OCI-LY1 (cell line): ENCODE results near the gene SYCP3.

Experiments
- H2AFZ ChIP-seq: fragments of 200-600 bp; sonication (generic), shearing (Covaris generic); 2 replicates; pipeline ENCODE4 v1.6.0; 2014; ENCODE audit warnings: antibody characterized with exemption, mild to moderate bottlenecking, low read length
- H3F3A ChIP-seq: fragments of 200-600 bp; sonication (generic), shearing (Covaris generic); 2 replicates; pipeline ENCODE4 v1.6.0; 2014; ENCODE audit warnings: mild to moderate bottlenecking, antibody characterized with exemption, low read length, moderate library complexity; ENCODE audit not compliant: insufficient read depth
- H3K27ac ChIP-seq: fragments of 200-600 bp; sonication (generic); 2 replicates; pipeline ENCODE4 v1.5.1; 2014; ENCODE audit warnings: low read length, mixed run types, mild to moderate bottlenecking, low read depth; ENCODE audit not compliant: poor library complexity, severe bottlenecking
- H3K27me3 ChIP-seq: fragments of 200-600 bp; sonication (generic); 2 replicates; pipeline ENCODE4 v1.6.0; 2014; ENCODE audit warnings: antibody characterized with exemption, mild to moderate bottlenecking, low read length, moderate library complexity; ENCODE audit not compliant: insufficient read depth
- H3K36me3 ChIP-seq: fragments of 200-600 bp; sonication (generic); 2 replicates; pipeline ENCODE4 v1.6.1; 2014; ENCODE audit warnings: mild to moderate bottlenecking, antibody characterized with exemption, low read length, moderate library complexity, mixed read lengths; ENCODE audit not compliant: insufficient read depth
- H3K4me1 ChIP-seq: fragments of 200-600 bp; sonication (generic); 2 replicates; pipeline ENCODE4 v1.5.1; 2014; ENCODE audit warnings: mild to moderate bottlenecking, low read length, moderate library complexity; ENCODE audit not compliant: insufficient read depth, severe bottlenecking
- H3K4me2 ChIP-seq: fragments of 200-600 bp; sonication (generic), shearing (Covaris generic); 2 replicates; pipeline ENCODE4 v1.6.1; 2014; ENCODE audit warnings: low read length
- H3K4me3 ChIP-seq: fragments of 200-600 bp; sonication (generic); 2 replicates; pipeline ENCODE4 v1.5.1; 2014; ENCODE audit warnings: low read length, low read depth, mild to moderate bottlenecking, mixed read lengths; ENCODE audit not compliant: poor library complexity, severe bottlenecking
- H3K79me2 ChIP-seq: fragments of 200-600 bp; shearing (Covaris generic); 2 replicates; pipeline ENCODE4 v1.6.1; 2016; ENCODE audit warnings: mixed run types, low read length, mixed read lengths; ENCODE audit not compliant: insufficient read depth
- H3K9ac ChIP-seq: fragments of 200-600 bp; sonication (generic), shearing (Covaris generic); 2 replicates; pipeline ENCODE4 v1.6.1; 2014; ENCODE audit warnings: mild to moderate bottlenecking, low read length, mixed read lengths
- H3K9me2 ChIP-seq: fragments of 200-600 bp; sonication (generic), shearing (Covaris generic); 2 replicates; pipeline ENCODE4 v1.6.1; 2014; ENCODE audit warnings: low read depth, mild to moderate bottlenecking, low read length, mixed read lengths
- H3K9me3 ChIP-seq: fragments of 200-600 bp; shearing (Covaris generic); 2 replicates; pipeline ENCODE4 v1.6.1; 2014; ENCODE audit warnings: low read length, mixed read lengths
- H4K20me1 ChIP-seq: fragments of 200-600 bp; sonication (generic), shearing (Covaris generic); 2 replicates; pipeline ENCODE4 v1.6.0; 2016; ENCODE audit warnings: mild to moderate bottlenecking, low read length; ENCODE audit not compliant: insufficient read depth
- CTCF ChIP-seq: fragments of 200-600 bp; sonication (generic), shearing (Covaris generic); IDR thresholded peaks from 2 replicates; pipeline ENCODE4 v1.5.1; 2017; ENCODE audit warnings: mild to moderate bottlenecking, antibody characterized with exemption, low read length, moderate library complexity, mixed read lengths
- EZH2 ChIP-seq: fragments of 200-600 bp; sonication (generic), shearing (Covaris generic); IDR thresholded peaks from 2 replicates; pipeline ENCODE4 v1.8.0; 2017; ENCODE audit warnings: borderline replicate concordance, mixed run types, mild to moderate bottlenecking, antibody characterized with exemption, low read length, moderate library complexity, mixed read lengths

Gene SYCP3

GRCh38 chr12:101773650-101774162 is 34.4 kb upstream of the SYCP3 start:
- peaks cover 17% of the 10 kb centered on the region for H3K4me1 ChIP-seq
- no peak overlapping the region for H3K9ac ChIP-seq
- H4K20me1 ChIP-seq = no peaks in the 10 kb centered on the region
- no peaks in the 10 kb centered on the region for H3K27me3 ChIP-seq
- no peak overlapping the region for H3K27ac ChIP-seq
- no peaks in the 10 kb centered on the region for H3K9me2 ChIP-seq
- H2AFZ ChIP-seq = no peak overlapping the region
- H3F3A ChIP-seq = no peaks in the 10 kb centered on the region
- H3K36me3 ChIP-seq = peaks cover 29% of the 10 kb centered on the region; the same call in 1 of the 2 replicates
- H3K4me2 ChIP-seq = no peak overlapping the region
- no peaks in the 10 kb centered on the region for H3K9me3 ChIP-seq
- H3K4me3 ChIP-seq = no peak overlapping the region
- TF ChIP-seq CTCF (peak; percentile 88), EZH2 (no peak)
- H3K79me2 ChIP-seq = no peaks in the 10 kb centered on the region

- peaks cover 10% of the 10 kb centered on the region for H3K4me1 ChIP-seq
- H4K20me1 ChIP-seq = no peaks in the 10 kb centered on the region
- no peak overlapping the region for H3K4me3 ChIP-seq
- H3K9me2 ChIP-seq = no peaks in the 10 kb centered on the region
- H3K27me3 ChIP-seq = no peaks in the 10 kb centered on the region
- H2AFZ ChIP-seq = no peak overlapping the region
- H3K36me3 ChIP-seq = peaks cover 43% of the 10 kb centered on the region; the same call in 1 of the 2 replicates
- H3K4me2 ChIP-seq = no peak overlapping the region
- TF ChIP-seq CTCF (no peak), EZH2 (no peak)
- no peaks in the 10 kb centered on the region for H3K9me3 ChIP-seq
- peak overlapping the region; percentile 1 for H3K27ac ChIP-seq
- no peaks in the 10 kb centered on the region for H3K79me2 ChIP-seq
- no peaks in the 10 kb centered on the region for H3F3A ChIP-seq
- no peak overlapping the region; the same call in 1 of the 2 replicates for H3K9ac ChIP-seq
These were observed 32.9 kb upstream of the SYCP3 start for GRCh38 chr12:101772012-101772775.

DNA sequence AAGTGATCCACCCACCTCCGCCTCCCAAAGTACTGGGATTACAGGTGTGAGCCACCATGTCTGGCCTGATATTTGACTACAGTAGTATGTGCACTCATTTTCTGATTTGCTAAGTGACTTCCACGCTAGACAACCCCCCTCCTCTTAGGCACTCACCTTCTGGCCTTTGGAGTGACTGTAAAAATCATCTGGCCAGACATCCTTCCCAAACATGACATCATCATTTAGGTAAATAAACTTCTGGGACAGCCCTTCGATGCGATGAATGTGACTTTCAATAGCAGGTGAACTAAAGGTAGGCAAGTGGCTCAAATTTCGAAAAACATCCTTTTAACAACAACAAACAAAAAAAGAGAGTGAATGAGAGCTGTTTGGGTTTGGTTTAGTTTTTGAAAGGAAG is 30.6 kb upstream of the SYCP3 start:
- H3K27me3 ChIP-seq = no peaks in the 10 kb centered on the region
- H3K9me2 ChIP-seq = no peaks in the 10 kb centered on the region
- H3K27ac ChIP-seq = no peak overlapping the region
- no peak overlapping the region for H3K9ac ChIP-seq
- TF ChIP-seq CTCF = no peak
- H3K36me3 ChIP-seq = peaks cover 50% of the 10 kb centered on the region; the same call in 1 of the 2 replicates
- no peak overlapping the region for H3K4me2 ChIP-seq
- no peaks in the 10 kb centered on the region for H3K9me3 ChIP-seq
- no peak overlapping the region for H2AFZ ChIP-seq
- no peaks in the 10 kb centered on the region for H3F3A ChIP-seq
- H3K79me2 ChIP-seq = no peaks in the 10 kb centered on the region
- H3K4me3 ChIP-seq = no peak overlapping the region
- peaks cover 10% of the 10 kb centered on the region for H3K4me1 ChIP-seq
- no peaks in the 10 kb centered on the region for H4K20me1 ChIP-seq
